T47D (cell line): Measurements from ENCODE around the gene TPST1.
"Not testable (repeated sequence)": the region's sequence is repeated elsewhere in the genome, so short reads cannot be mapped to it uniquely, and the experiment has no call there.

Source experiments
- DNase-seq, 2 experiments: peaks; one replicate each; pipeline versions ENCODE4 v3.0.0 to v3.0.0-alpha.2; 2011 to 2012; ENCODE audit warnings: low read depth in 1 of 2, low spot score in 1 of 2
- JUND ChIP-seq: IDR thresholded peaks from 2 replicates; pipeline ENCODE4 v1.6.1; 2012; ENCODE audit warnings: low read depth
- in situ Hi-C: cut with HindIII; loops from 2 replicates; pipeline ENCODE4 v1.10.0; 2016; ENCODE audit warnings: low sequenced_read_pairs, low pct_unique_long_range_greater_than_20kb

TPST1 gene

GRCh38 chr7:66204822-66205740, at the start of gene TPST1:
Gene TPST1, plus strand, starts transcription at chr7:66205334. Its CDS starts 35,092 bp downstream, at chr7:66240426.
- peak; percentile 93 to 99 for DNase-seq
- no peak for TF ChIP-seq JUND
- in situ Hi-C loops: no loop called here

- in situ Hi-C loops, DNase-seq: not testable (repeated sequence)
Measured at GRCh38 chr7:66156035-66156434, 49.1 kb upstream of the TPST1 start.

- in situ Hi-C loops: no loop called here
- TF ChIP-seq JUND: no peak
- no peak for DNase-seq
Measured at GRCh38 chr7:66157060-66157459, 48.1 kb upstream of the TPST1 start.

GRCh38 chr7:66162622-66163021, 42.5 kb upstream of the TPST1 start:
- no peak for TF ChIP-seq JUND
- no peak for DNase-seq

GRCh38 chr7:66163186-66163610, 41.9 kb upstream of the TPST1 start:
- no peak for TF ChIP-seq JUND

More at GRCh38 chr7:66162622-66163021, 42.5 kb upstream of the TPST1 start:
- in situ Hi-C loops: no loop called here

GRCh38 chr7:66164356-66164755, 40.8 kb upstream of the TPST1 start:
- DNase-seq: no peak
- TF ChIP-seq JUND: no peak
- in situ Hi-C loops: no loop called here

More at GRCh38 chr7:66163186-66163610, 41.9 kb upstream of the TPST1 start:
- no peak for DNase-seq
- in situ Hi-C loops: no loop called here

- TF ChIP-seq JUND: no peak
- no peak for DNase-seq
- in situ Hi-C loops: no loop called here
Measured at GRCh38 chr7:66167773-66168387, 37.3 kb upstream of the TPST1 start.

- in situ Hi-C loops: no loop called here
- TF ChIP-seq JUND: no peak
- no peak for DNase-seq
Measured at GRCh38 chr7:66169616-66170015, 35.5 kb upstream of the TPST1 start.

- TF ChIP-seq JUND: no peak
- DNase-seq: no peak
- in situ Hi-C loops: no loop called here
Measured at GRCh38 chr7:66170309-66171231, 34.6 kb upstream of the TPST1 start.

- DNase-seq, in situ Hi-C loops: not testable (repeated sequence)
Measured at GRCh38 chr7:66172536-66173401, 32.4 kb upstream of the TPST1 start.

GRCh38 chr7:66173856-66174255, 31.3 kb upstream of the TPST1 start:
- no peak for TF ChIP-seq JUND
- peak in 1 of 2 experiments; percentile 24 for DNase-seq
- in situ Hi-C loops: no loop called here

- in situ Hi-C loops, DNase-seq: not testable (repeated sequence)
Measured at GRCh38 chr7:66175006-66175405, 30.1 kb upstream of the TPST1 start.
